ENCODE results near the gene RHOXF1. TPM values are rescaled to one million over a fixed set of nuclear protein-coding genes. Genes with fewer than 3 reads are reported as not detected.

Gene RHOXF1
- total and polyA plus RNA-seq, 7 donors: 1.3 to 2.2 TPM; not detected in 5

GRCh38 chrX:120145295-120145925 is 29.7 kb upstream of the RHOXF1 start:
- Histone ChIP-seq H3K36me3 (no peaks in the 10 kb centered on the region), H3K4me1 (peaks cover 0 to 13% (median 0%) of the 10 kb centered on the region in 4 donors), H3K27ac (no peak overlapping the region), H3K4me3 (no peak overlapping the region), H3K9me3 (no peaks in the 10 kb centered on the region), H3K27me3 (no peaks in the 10 kb centered on the region)
- TF ChIP-seq EP300 (IDR thresholded peaks at IDR 0.05) (no peak), POLR2AphosphoS5 (IDR thresholded peaks at IDR 0.05) (no peak), POLR2A (IDR thresholded peaks at IDR 0.05) (no peak), CTCF (IDR thresholded peaks at IDR 0.05) (no peak)
- WGBS, 2 donors: 66 to 76% methylated on average over 4 of the region's 4 CpGs
- DNase-seq: no peak
- intact Hi-C loops (cut with DNase I): no loop called here

- intact Hi-C loops (cut with DNase I): no loop called here
- Histone ChIP-seq H3K4me1 (peaks cover 0 to 13% (median 0%) of the 10 kb centered on the region in 4 donors), H3K36me3 (no peaks in the 10 kb centered on the region), H3K27me3 (no peaks in the 10 kb centered on the region), H3K27ac (no peak overlapping the region), H3K9me3 (no peaks in the 10 kb centered on the region), H3K4me3 (peak overlapping the region in 2 of 4 donors; percentile 13 to 23)
- TF ChIP-seq POLR2A (IDR thresholded peaks at IDR 0.05): no peak
- TF ChIP-seq EP300 (IDR thresholded peaks at IDR 0.05): no peak
- no peak for TF ChIP-seq CTCF (IDR thresholded peaks at IDR 0.05)
- TF ChIP-seq POLR2AphosphoS5 (IDR thresholded peaks at IDR 0.05): no peak
- WGBS, 2 donors: 54 to 57% methylated on average over 12 of the region's 12 CpGs
- DNase-seq: no peak
These were observed 28.6 kb upstream of the RHOXF1 start for GRCh38 chrX:120144178-120144844.

GRCh38 chrX:120140293-120140981 is 24.7 kb upstream of the RHOXF1 start:
- no peak for TF ChIP-seq EP300 (IDR thresholded peaks at IDR 0.05)
- TF ChIP-seq CTCF (IDR thresholded peaks at IDR 0.05): no peak
- TF ChIP-seq POLR2AphosphoS5 (IDR thresholded peaks at IDR 0.05): no peak
- no peak for TF ChIP-seq POLR2A (IDR thresholded peaks at IDR 0.05)
- no peak for DNase-seq
- intact Hi-C loops (cut with DNase I): no loop called here
- H3K27me3 ChIP-seq: no peaks in the 10 kb centered on the region
- no peaks in the 10 kb centered on the region for H3K36me3 ChIP-seq
- H3K4me3 ChIP-seq: no peak overlapping the region
- no peaks in the 10 kb centered on the region for H3K4me1 ChIP-seq
- no peaks in the 10 kb centered on the region for H3K9me3 ChIP-seq
- H3K27ac ChIP-seq: no peak overlapping the region
- WGBS, 2 donors: 78 to 92% methylated on average over 11 of the region's 11 CpGs

GRCh38 chrX:120137439-120137838 is 21.7 kb upstream of the RHOXF1 start:
- Histone ChIP-seq H3K36me3 (no peaks in the 10 kb centered on the region), H3K27ac (no peak overlapping the region), H3K9me3 (no peaks in the 10 kb centered on the region), H3K4me3 (no peak overlapping the region), H3K27me3 (no peaks in the 10 kb centered on the region), H3K4me1 (no peaks in the 10 kb centered on the region)
- intact Hi-C loops (cut with DNase I): no loop called here
- no peak for DNase-seq
- WGBS, 2 donors: 83 to 86% methylated on average over 3 of the region's 3 CpGs
- no peak for TF ChIP-seq EP300 (IDR thresholded peaks at IDR 0.05)
- TF ChIP-seq POLR2AphosphoS5 (IDR thresholded peaks at IDR 0.05): no peak
- TF ChIP-seq POLR2A (IDR thresholded peaks at IDR 0.05): no peak
- no peak for TF ChIP-seq CTCF (IDR thresholded peaks at IDR 0.05)

Measured in sigmoid colon (tissue), 7 donors.